HAP-1 (cell line): ENCODE measurements around the gene ARNT2.

Experiments
- DNase-seq, 2 experiments: peaks; one replicate each; pipeline ENCODE4 v3.0.0-alpha.2; 2016 to 2020; ENCODE audit warnings: low spot score in 2 of 2
- H3K27me3 ChIP-seq: fragments of 250-450 bp; sonication (Bioruptor Pico); 2 replicates; pipeline ENCODE4 v1.5.1; 2020; ENCODE audit warnings: low read depth, mild to moderate bottlenecking, moderate library complexity
- H3K36me3 ChIP-seq: fragments of 250-450 bp; sonication (Bioruptor Pico); replicated peaks from 2 replicates; pipeline ENCODE4 v1.5.1; 2020; ENCODE audit warnings: mild to moderate bottlenecking
- H3K4me1 ChIP-seq: fragments of 250-450 bp; sonication (Bioruptor Pico); 2 replicates; pipeline ENCODE4 v1.5.1; 2020; ENCODE audit warnings: mild to moderate bottlenecking
- H3K4me3 ChIP-seq: fragments of 250-450 bp; sonication (Bioruptor Pico); 2 replicates; pipeline ENCODE4 v1.5.1; 2020; ENCODE audit warnings: mild to moderate bottlenecking, moderate library complexity
- H3K9me3 ChIP-seq: fragments of 250-450 bp; sonication (Bioruptor Pico); 2 replicates; pipeline ENCODE4 v1.5.1; 2020; ENCODE audit warnings: mild to moderate bottlenecking, moderate library complexity
- in situ Hi-C: fragments of 300-500 bp; cut with MboI; formaldehyde crosslinking; loops from 3 replicates; pipeline ENCODE4 v1.14.3; 2020; ENCODE audit warnings: low sequenced_read_pairs, inconsistent platforms, mixed read lengths

Gene ARNT2

DNA sequence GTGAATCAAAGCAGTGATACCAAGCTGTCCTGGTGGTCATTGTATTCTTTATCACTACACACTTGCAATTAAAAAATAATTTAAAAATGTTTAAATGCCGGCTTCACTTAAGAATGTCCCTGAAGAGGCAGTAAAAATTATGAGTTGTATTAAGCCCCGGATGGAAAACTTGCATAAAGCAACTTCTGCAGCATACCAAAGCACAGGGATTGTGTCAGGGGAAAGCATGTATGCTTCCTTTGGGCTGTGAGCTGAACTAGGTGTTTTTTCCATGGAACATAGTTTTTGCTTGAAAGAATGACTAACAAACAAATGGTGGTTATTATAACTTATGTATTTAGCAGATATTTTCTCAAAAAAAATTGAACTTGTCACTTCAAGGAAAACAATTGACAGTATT is 143.1 kb downstream of the ARNT2 start:
- Histone ChIP-seq H3K36me3 (no peaks in the 10 kb centered on the region), H3K4me3 (no peak overlapping the region), H3K9me3 (no peaks in the 10 kb centered on the region), H3K27me3 (no peaks in the 10 kb centered on the region), H3K4me1 (no peaks in the 10 kb centered on the region)
- in situ Hi-C loops: no loop called here
- no peak for DNase-seq

DNA sequence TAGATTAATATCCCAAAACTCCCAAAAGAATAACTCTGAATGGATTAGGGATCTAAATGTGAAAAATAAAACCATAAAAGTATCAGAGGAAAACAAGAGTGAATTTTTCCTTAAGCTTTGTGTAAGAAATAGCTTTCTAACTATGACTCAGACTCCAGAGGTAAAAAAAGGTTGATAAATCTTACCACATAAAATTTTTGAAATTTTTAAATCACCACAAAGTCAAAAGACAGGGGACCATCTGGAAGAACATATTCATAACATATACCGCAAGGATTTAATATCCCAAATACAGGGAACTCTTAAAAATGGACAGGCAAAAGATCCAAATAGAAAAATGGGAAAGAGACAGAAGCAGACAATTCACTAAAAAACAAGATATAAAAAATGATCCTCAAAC is 145.0 kb downstream of the ARNT2 start:
- no peaks in the 10 kb centered on the region for H3K36me3 ChIP-seq
- no peaks in the 10 kb centered on the region for H3K27me3 ChIP-seq
- no peak for DNase-seq
- H3K9me3 ChIP-seq: no peaks in the 10 kb centered on the region
- in situ Hi-C loops: no loop called here
- H3K4me3 ChIP-seq: no peak overlapping the region
- no peaks in the 10 kb centered on the region for H3K4me1 ChIP-seq

DNA sequence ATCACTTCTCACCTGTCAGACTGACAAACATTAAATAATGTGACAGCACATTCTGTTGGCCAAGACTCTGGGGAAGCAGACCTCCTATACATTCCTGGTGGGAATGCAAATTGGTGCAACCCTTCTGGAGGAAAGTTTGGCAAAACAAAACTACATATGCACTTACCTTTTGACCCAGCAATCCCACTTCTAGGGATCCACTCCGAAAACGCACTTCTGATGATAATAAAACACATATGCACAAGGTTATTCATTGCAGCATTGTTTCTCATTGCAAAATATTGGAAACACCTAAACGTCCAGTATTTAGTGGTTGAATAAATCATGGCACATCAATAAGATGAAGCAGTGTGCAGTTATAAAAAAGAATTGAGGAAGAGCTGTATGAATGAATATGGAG is 145.5 kb downstream of the ARNT2 start:
- no peaks in the 10 kb centered on the region for H3K36me3 ChIP-seq
- no peaks in the 10 kb centered on the region for H3K9me3 ChIP-seq
- H3K4me3 ChIP-seq: no peak overlapping the region
- no peak for DNase-seq
- no peaks in the 10 kb centered on the region for H3K27me3 ChIP-seq
- in situ Hi-C loops: no loop called here
- no peaks in the 10 kb centered on the region for H3K4me1 ChIP-seq

DNA sequence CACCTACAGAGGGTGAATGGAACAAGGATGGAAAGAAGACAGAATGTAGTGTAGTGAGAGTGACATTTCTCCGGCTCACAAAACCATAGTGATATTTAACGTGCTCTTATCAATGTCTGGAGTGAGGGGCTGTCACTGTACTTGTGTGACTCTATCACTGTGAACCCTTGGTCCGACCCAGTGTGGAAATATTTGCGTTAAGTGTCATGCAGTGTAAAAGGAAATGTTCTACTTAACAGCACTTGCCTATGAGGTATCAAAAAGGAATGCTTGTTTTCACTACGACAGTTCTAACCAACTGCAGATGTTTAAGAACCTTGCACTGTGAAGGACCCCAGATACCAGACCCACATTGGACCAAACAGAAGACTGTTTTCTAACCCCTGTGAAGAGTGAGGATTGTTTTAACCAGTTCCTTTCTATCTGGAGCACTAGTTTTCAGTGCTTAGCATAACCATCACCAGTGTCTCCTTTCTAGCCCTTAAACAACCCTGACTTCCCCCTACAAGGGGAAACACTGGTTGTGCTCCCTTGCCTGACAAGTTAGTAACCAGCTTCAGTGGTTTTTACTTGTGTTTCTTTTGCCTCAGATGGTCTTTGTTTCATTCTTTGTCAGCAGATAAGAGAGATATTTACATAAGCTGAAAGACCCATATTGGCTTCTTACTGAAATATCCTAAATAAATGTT is 146.2 kb downstream of the ARNT2 start:
- H3K4me1 ChIP-seq: no peaks in the 10 kb centered on the region
- in situ Hi-C loops: no loop called here
- no peak for DNase-seq
- H3K27me3 ChIP-seq: no peaks in the 10 kb centered on the region
- no peaks in the 10 kb centered on the region for H3K36me3 ChIP-seq
- H3K9me3 ChIP-seq: no peaks in the 10 kb centered on the region
- no peak overlapping the region for H3K4me3 ChIP-seq

DNA sequence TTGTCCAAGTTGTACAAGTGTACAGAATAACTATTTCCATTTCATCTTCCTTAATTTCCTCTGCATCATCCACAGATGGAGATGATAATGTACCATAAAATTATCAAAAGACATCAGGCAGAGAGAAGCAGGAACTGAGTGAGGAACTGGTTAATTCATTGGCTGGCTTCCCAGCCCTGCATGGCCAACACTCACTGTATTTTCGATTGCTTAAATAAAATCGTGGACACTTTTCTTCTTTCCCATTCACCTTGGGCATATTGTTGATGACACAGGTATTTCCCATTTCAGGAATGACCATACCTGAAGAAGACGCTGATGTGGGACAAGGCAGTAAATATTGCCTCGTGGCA is 146.7 kb downstream of the ARNT2 start:
- no peaks in the 10 kb centered on the region for H3K27me3 ChIP-seq
- DNase-seq: no peak
- H3K4me1 ChIP-seq: no peaks in the 10 kb centered on the region
- no peaks in the 10 kb centered on the region for H3K9me3 ChIP-seq
- no peak overlapping the region for H3K4me3 ChIP-seq
- no peaks in the 10 kb centered on the region for H3K36me3 ChIP-seq
- in situ Hi-C loops: no loop called here

DNA sequence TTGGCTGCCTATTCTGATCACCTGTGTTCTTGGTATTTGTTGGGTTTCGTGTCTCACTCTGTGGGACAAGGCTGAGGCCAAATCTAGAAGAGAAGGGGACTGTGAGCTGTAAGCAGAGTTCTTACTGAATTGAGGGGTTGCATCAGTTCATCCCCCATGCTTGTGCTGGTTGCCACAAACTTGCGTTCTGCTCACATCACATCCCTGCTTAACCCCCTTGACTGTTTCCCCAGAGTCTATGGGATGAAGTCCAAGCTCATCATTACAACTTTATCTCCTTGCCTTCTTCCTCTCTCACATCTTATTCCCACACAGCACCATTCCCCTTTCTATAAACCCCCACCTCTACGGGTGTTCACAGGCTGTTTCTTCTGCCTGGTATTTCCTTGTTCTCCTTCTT is 147.2 kb downstream of the ARNT2 start:
- H3K4me1 ChIP-seq: no peaks in the 10 kb centered on the region
- no peaks in the 10 kb centered on the region for H3K27me3 ChIP-seq
- H3K9me3 ChIP-seq: no peaks in the 10 kb centered on the region
- in situ Hi-C loops: no loop called here
- no peak overlapping the region for H3K4me3 ChIP-seq
- no peaks in the 10 kb centered on the region for H3K36me3 ChIP-seq
- no peak for DNase-seq

DNA sequence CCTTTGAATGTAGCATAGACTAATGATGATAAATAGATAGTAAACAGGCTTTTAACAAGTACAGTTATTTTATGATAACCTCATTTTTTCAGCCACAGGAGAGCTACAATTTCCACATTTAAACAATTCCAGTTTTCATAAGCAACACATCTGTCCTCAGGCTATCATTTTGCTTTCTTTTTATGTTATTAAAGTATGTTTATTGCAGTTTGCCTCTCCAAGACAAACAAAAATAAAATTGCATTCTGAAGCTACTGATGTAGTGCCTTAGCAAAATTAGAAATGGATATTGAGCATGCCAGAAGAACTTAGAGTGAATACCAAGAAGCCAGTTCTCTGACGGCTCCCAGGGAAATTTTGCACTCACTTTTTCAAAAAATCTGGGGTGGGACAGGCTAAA is 150.4 kb downstream of the ARNT2 start:
- no peaks in the 10 kb centered on the region for H3K36me3 ChIP-seq
- in situ Hi-C loops: no loop called here
- H3K4me1 ChIP-seq: no peaks in the 10 kb centered on the region
- DNase-seq: no peak
- no peaks in the 10 kb centered on the region for H3K27me3 ChIP-seq
- H3K4me3 ChIP-seq: no peak overlapping the region
- H3K9me3 ChIP-seq: no peaks in the 10 kb centered on the region

DNA sequence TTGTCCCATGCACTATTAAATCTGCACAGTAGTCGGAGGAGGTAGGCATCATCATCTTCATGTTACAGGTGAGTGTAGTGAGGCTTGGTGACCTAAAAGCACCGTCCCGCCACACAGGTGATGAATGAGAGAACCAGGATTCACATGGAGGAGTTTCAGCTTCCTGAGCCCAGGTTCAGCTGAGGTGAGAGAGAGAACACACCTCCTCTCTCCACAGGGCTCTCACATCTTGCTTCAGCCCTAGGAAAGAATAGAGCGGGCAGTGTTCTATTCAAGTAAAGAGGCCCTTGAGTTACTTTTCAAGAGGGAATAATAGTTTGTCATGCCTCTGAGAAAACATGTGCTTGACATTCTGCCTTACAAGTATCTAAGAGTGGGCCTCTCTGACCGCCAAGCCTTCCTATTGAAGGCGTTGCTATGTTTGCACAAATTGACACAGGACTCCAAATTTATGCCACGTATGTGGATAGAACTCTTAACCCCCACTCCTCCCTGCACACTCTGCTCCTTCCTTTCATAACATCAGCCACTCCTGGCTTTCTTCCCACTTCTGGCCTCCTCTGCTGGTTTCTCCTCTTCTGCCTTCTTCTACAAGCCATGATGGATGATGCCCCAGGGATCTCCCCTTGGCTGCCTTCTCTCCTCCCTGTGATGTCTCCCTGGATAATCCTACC is 152.6 kb downstream of the ARNT2 start:
- no peaks in the 10 kb centered on the region for H3K27me3 ChIP-seq
- no peak for DNase-seq
- no peak overlapping the region for H3K4me3 ChIP-seq
- H3K9me3 ChIP-seq: no peaks in the 10 kb centered on the region
- no peaks in the 10 kb centered on the region for H3K4me1 ChIP-seq
- H3K36me3 ChIP-seq: no peaks in the 10 kb centered on the region
- in situ Hi-C loops: no loop called here

DNA sequence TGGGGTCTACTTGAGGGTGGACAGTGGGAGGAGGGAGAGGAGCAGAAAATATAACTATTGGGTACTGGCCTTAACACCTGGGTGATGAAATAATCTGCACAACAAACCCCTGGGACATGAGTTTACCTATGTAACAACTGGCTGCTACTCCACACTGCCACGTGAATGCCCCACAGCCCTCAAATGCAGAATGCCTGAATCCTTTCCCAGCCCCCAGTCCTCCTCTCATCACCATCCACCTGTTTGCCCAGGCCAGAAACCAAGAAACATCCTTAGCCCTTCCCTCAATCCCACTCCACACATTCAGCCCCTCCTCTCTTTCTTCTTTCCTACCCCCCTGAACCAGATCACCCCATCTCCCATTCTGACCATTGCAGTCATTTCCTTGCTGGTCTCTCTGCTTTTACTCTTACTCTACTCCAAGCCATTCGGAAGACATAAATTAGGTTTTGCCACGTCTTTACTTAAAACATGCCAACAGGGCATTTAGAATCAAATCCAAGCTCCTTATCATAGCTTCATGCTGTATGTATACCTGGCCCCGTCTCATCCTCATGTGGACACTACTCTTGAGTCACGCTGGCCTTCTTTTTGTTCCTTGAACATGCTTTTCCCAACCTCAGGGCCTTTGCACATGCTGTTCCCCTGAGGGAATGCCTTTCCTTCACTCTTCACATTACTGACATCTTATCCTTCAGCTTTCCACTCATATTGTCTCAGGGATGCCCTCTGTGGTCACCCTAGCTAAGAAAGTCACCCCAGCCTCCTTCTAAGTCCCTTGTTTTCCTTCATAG is 153.5 kb downstream of the ARNT2 start:
- Histone ChIP-seq H3K36me3 (no peaks in the 10 kb centered on the region), H3K9me3 (no peaks in the 10 kb centered on the region), H3K4me1 (no peaks in the 10 kb centered on the region), H3K27me3 (no peaks in the 10 kb centered on the region), H3K4me3 (no peak overlapping the region)
- DNase-seq: no peak
- in situ Hi-C loops: no loop called here

DNA sequence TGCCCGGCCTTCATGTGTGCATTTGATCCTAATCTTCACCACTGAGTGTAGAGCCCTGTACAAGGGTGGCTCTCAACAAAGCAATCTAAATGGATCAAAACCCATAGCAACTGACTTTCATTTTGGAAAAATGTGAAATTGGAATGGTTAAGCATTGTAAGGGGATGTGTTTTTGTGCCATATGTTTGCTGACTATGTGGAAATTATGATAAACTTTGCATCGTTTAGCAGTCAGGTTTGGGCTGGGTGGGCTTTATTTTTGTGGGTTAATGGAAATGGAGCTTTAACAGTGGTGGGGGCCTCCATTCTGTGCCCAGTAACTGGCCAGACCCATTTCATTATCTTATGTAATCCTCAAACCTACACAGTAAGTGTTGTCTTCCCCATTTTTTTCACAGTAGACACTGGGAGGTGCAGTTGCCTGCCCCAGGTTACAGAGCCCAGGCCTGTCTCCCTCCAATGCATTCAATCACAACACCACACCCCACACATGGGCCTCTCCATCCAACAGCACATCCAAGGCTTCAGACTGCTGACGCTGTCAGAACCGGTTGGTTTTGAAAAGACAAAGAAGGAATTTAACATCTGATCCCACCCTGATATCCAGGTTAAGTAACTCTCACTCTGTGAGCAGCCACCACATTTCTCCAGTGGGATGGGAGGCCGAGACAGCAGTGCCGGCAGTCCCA is 154.6 kb downstream of the ARNT2 start:
- H3K36me3 ChIP-seq: no peaks in the 10 kb centered on the region
- H3K27me3 ChIP-seq: no peaks in the 10 kb centered on the region
- H3K4me3 ChIP-seq: no peak overlapping the region
- H3K4me1 ChIP-seq: no peaks in the 10 kb centered on the region
- H3K9me3 ChIP-seq: no peaks in the 10 kb centered on the region
- in situ Hi-C loops: no loop called here
- DNase-seq: no peak

DNA sequence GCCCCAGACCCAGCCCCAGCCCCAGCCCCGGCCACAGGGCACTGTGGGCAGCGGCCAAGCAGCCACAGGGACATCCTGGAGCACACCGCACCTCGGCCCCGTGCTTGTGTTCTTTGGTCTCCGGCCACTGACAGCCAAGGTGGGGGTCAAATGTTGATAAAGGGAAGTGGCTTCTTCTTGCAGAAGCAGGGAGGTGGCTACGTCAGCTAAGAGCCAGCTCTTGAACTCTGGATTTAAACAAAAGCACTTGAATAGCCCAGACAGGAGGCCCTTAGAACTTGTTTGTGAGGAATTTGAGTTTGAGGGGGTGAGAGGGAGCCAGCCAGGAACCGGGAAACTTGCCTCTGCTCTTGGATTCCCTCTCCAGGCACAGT is 155.1 kb downstream of the ARNT2 start:
- Histone ChIP-seq H3K27me3 (no peaks in the 10 kb centered on the region), H3K4me3 (no peak overlapping the region), H3K4me1 (no peaks in the 10 kb centered on the region), H3K9me3 (no peaks in the 10 kb centered on the region), H3K36me3 (no peaks in the 10 kb centered on the region)
- in situ Hi-C loops: no loop called here
- DNase-seq: no peak

DNA sequence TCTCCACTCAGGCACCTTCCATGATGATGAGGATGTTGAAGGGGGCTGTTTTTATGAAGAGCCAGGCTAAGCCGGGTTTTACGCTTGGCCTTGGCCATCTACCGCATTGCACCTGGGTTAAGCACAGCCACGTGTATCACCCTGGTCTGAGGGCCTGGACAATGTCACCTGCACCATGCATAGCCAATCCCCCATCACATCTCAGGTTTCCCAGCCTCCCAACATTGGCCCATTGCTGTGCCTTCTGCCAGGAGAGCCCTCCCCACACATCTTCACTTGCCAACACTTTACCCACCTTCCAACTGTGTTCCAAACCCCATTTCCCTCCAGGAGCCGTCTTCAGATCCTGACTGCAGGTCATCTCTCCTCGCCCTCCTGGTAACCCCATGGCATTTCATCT is 155.6 kb downstream of the ARNT2 start:
- no peaks in the 10 kb centered on the region for H3K27me3 ChIP-seq
- in situ Hi-C loops: loop anchor here (10.0 kb wide), 1 partner anchor 415 kb away; no protein-coding TSS in a partner anchor
- no peak for DNase-seq
- no peaks in the 10 kb centered on the region for H3K4me1 ChIP-seq
- no peak overlapping the region for H3K4me3 ChIP-seq
- H3K9me3 ChIP-seq: no peaks in the 10 kb centered on the region
- no peaks in the 10 kb centered on the region for H3K36me3 ChIP-seq

DNA sequence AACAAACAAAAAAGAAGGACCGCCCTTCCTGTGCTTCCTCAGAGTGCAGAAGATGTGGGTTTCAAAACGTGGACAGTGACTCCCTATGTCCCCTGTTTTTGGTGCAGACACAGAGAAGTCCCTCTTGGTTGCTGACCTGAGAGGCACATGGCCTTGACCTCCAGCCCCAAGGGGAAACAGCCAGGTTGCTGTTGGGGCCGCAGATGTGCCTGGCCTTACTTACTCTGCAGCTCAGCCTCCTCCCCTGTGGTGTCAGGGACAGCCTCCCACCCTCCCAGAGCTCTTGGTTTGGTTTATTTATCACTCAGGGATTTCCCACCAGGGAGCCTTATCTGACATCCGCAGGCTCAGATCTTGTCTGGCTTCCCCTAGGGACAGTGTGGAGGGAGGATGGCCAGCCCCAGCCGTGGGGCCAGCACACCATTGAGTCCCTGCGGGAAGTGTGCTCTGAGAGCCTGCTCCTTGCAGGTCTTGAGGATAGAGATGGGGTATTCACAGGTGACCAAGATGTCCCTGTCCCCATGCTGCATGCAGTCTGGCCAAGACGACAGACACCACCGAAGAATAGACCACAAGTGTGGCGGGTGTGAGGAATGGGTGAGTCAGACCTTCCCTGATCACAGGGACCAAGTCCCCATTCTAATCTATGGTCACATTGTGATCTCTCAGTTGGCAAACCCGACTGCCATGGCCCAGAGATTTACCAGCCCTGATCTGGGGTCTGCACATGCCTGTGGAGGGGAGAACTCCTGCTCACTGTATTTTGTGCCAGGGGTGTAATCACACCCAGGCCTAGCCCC is 156.6 kb downstream of the ARNT2 start:
- Histone ChIP-seq H3K36me3 (no peaks in the 10 kb centered on the region), H3K9me3 (no peaks in the 10 kb centered on the region), H3K27me3 (no peaks in the 10 kb centered on the region), H3K4me3 (no peak overlapping the region), H3K4me1 (no peaks in the 10 kb centered on the region)
- in situ Hi-C loops: loop anchor here (10.0 kb wide), 1 partner anchor 414 kb away; no protein-coding TSS in a partner anchor
- no peak for DNase-seq
